GM12878 (cell line): ENCODE results near the gene TMCC3.

Source experiments
- POLR2A ChIP-seq: IDR thresholded peaks from 2 replicates; pipeline ENCODE4 v1.6.1; 2011; ENCODE audit warnings: low read depth, mild to moderate bottlenecking, low read length
- POLR2AphosphoS5 ChIP-seq: IDR thresholded peaks from 2 replicates; pipeline ENCODE4 v1.6.1; 2011; ENCODE audit warnings: mild to moderate bottlenecking, low read length, inconsistent platforms
- YY1 ChIP-seq: IDR thresholded peaks from 2 replicates; pipeline ENCODE4 v1.6.1; 2011; ENCODE audit warnings: low read depth, mild to moderate bottlenecking, low read length

DNA sequence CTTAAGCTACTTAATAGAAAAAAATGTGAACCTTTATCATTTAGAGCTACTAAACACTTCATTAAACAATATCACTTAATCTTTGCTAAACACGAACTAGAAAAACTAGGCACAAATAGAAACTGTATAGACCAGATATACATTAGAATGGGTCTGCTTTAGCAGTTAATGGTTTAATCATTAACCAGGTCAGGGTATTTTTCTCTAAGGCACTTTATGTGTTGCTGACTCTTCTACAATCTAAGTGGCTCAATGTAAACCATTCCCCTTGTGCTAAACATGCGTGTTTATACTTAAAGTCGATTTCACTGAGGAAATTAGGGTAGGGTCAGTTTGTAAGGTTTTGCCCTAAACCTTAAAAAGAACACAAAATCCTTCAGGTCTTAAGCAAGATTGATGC, 29.7 kb downstream of the TMCC3 start:
- TF ChIP-seq POLR2A (no peak), YY1 (no peak), POLR2AphosphoS5 (no peak)
